ENCODE results near the gene GOLT1A. TPM values are rescaled to one million over a fixed set of nuclear protein-coding genes. Genes with fewer than 3 reads are reported as not detected.

Gene GOLT1A
- polyA plus RNA-seq, 3 donors: not detected

- Histone ChIP-seq H4K20me1 (ENCODE audit: insufficient read depth, low read length) (no peaks in the 10 kb centered on the region), H2AFZ (ENCODE audit: insufficient read depth, low read depth, low read length, poor library complexity, severe bottlenecking) (no peak overlapping the region), H3K36me3 (replicated peaks in 1 of 2; ENCODE audit: control insufficient read depth in 1 of 2, insufficient read depth in 2 of 2, low read length in 2 of 2) (no peaks in the 10 kb centered on the region), H3K4me3 (replicated peaks in 1 of 3; ENCODE audit: low read depth in 2 of 3, low read length in 3 of 3) (no peak overlapping the region), H3K4me2 (replicated peaks; ENCODE audit: extremely low read depth, low read length, poor library complexity, severe bottlenecking) (no peak overlapping the region), H3K27me3 (ENCODE audit: control insufficient read depth in 2 of 2, insufficient read depth in 2 of 2, low read length in 2 of 2) (peaks cover 5 to 37% of the 10 kb centered on the region in 2 donors), H3K79me2 (ENCODE audit: insufficient read depth, low read length) (no peaks in the 10 kb centered on the region), H3K9me3 (replicated peaks in 1 of 2; ENCODE audit: control insufficient read depth in 1 of 2, insufficient read depth in 1 of 2, low read length in 2 of 2) (no peaks in the 10 kb centered on the region), H3K9ac (ENCODE audit: insufficient read depth, low read length, poor library complexity, severe bottlenecking) (no peak overlapping the region), H3K27ac (ENCODE audit: low read depth in 1 of 2, low read length in 2 of 2) (no peak overlapping the region), H3K4me1 (ENCODE audit: control insufficient read depth in 1 of 2, insufficient read depth in 2 of 2, low read length in 2 of 2) (peaks cover 12% of the 10 kb centered on the region in 2 donors)
- Mint-ChIP-seq H3K4me1 (peaks cover 15% of the 10 kb centered on the region), H3K27ac (no peak overlapping the region), H3K4me3 (no peak overlapping the region), H3K36me3 (no peaks in the 10 kb centered on the region), H3K27me3 (ENCODE audit: low read depth in 3 of 3) (peaks cover 40 to 50% (median 41%) of the 10 kb centered on the region in 3 donors), H3K9me3 (peaks cover 0 to 2% (median 0%) of the 10 kb centered on the region in 7 donors)
- intact Hi-C loops (cut with micrococcal nuclease): no loop called here
- no peak for TF ChIP-seq CTCF (IDR thresholded peaks at IDR 0.05)
- 90% methylated on average over 2 of the region's 3 CpGs for WGBS (ENCODE audit: insufficient coverage)
- no peak for DNase-seq
Measured at GRCh38 chr1:204192589-204193352, 21.0 kb downstream of the GOLT1A start.

GRCh38 chr1:204192046-204192445, 21.7 kb downstream of the GOLT1A start:
- Mint-ChIP-seq H3K9me3 (peaks cover 0 to 2% (median 0%) of the 10 kb centered on the region in 7 donors), H3K36me3 (no peaks in the 10 kb centered on the region), H3K27ac (no peak overlapping the region), H3K4me3 (no peak overlapping the region), H3K4me1 (peaks cover 15% of the 10 kb centered on the region), H3K27me3 (ENCODE audit: low read depth in 3 of 3) (peaks cover 41 to 56% (median 46%) of the 10 kb centered on the region in 3 donors)
- Histone ChIP-seq H3K27me3 (ENCODE audit: control insufficient read depth in 2 of 2, insufficient read depth in 2 of 2, low read length in 2 of 2) (peaks cover 5 to 44% of the 10 kb centered on the region in 2 donors), H3K4me3 (replicated peaks in 1 of 3; ENCODE audit: low read depth in 2 of 3, low read length in 3 of 3) (no peak overlapping the region), H3K79me2 (ENCODE audit: insufficient read depth, low read length) (no peaks in the 10 kb centered on the region), H3K4me1 (ENCODE audit: control insufficient read depth in 1 of 2, insufficient read depth in 2 of 2, low read length in 2 of 2) (peaks cover 12% of the 10 kb centered on the region in 2 donors), H3K36me3 (replicated peaks in 1 of 2; ENCODE audit: control insufficient read depth in 1 of 2, insufficient read depth in 2 of 2, low read length in 2 of 2) (no peaks in the 10 kb centered on the region), H3K9me3 (replicated peaks in 1 of 2; ENCODE audit: control insufficient read depth in 1 of 2, insufficient read depth in 1 of 2, low read length in 2 of 2) (no peaks in the 10 kb centered on the region), H3K27ac (ENCODE audit: low read depth in 1 of 2, low read length in 2 of 2) (no peak overlapping the region), H3K4me2 (replicated peaks; ENCODE audit: extremely low read depth, low read length, poor library complexity, severe bottlenecking) (no peak overlapping the region), H2AFZ (ENCODE audit: insufficient read depth, low read depth, low read length, poor library complexity, severe bottlenecking) (no peak overlapping the region), H3K9ac (ENCODE audit: insufficient read depth, low read length, poor library complexity, severe bottlenecking) (no peak overlapping the region), H4K20me1 (ENCODE audit: insufficient read depth, low read length) (no peaks in the 10 kb centered on the region)
- 90% methylated on average over 2 of the region's 2 CpGs for whole genome bisulfite sequencing (ENCODE audit: insufficient coverage)
- intact Hi-C loops (cut with micrococcal nuclease): no loop called here
- no peak for DNase-seq
- no peak for TF ChIP-seq CTCF (IDR thresholded peaks at IDR 0.05)
